Liver (tissue), 9 donors: Measurements from ENCODE around the gene PRPH2. TPM values are rescaled to one million over a fixed set of nuclear protein-coding genes. Genes with fewer than 3 reads are reported as not detected.

Experiments used
- DNase-seq: peaks from one replicate; pipeline ENCODE4 v3.0.0-alpha.2; 2017; ENCODE audit warnings: low spot score
- H3K27ac ChIP-seq, 2 donors: one replicate each; pipeline ENCODE4 v1.7.0; 2013; ENCODE audit warnings: inconsistent platforms in 2 of 2, low read length in 2 of 2, control low read depth in 1 of 2, low read depth in 1 of 2, mild to moderate bottlenecking in 1 of 2
- H3K27me3 ChIP-seq, 4 donors: one replicate each; pipeline versions ENCODE4 v1.6.1 to v1.7.0; 2013; ENCODE audit warnings: low read length in 3 of 4, inconsistent platforms in 1 of 4, mild to moderate bottlenecking in 1 of 4, moderate library complexity in 1 of 4; ENCODE audit not compliant: control insufficient read depth in 4 of 4, insufficient read depth in 4 of 4
- H3K36me3 ChIP-seq, 4 donors: one replicate each; pipeline versions ENCODE4 v1.6.1 to v1.7.0; 2013; ENCODE audit warnings: low read length in 3 of 4, mild to moderate bottlenecking in 3 of 4, low read depth in 1 of 4, moderate library complexity in 1 of 4; ENCODE audit not compliant: control insufficient read depth in 4 of 4, insufficient read depth in 3 of 4
- H3K4me1 ChIP-seq, 4 donors: one replicate each; pipeline versions ENCODE4 v1.6.1 to v1.7.0; 2013; ENCODE audit warnings: low read length in 3 of 4, mild to moderate bottlenecking in 3 of 4, moderate library complexity in 1 of 4; ENCODE audit not compliant: control insufficient read depth in 4 of 4, insufficient read depth in 4 of 4
- H3K4me3 ChIP-seq, 3 donors: one replicate each; pipeline versions ENCODE4 v1.6.1 to v1.7.0; 2013; ENCODE audit warnings: low read length in 3 of 3, control low read depth in 1 of 3, low read depth in 1 of 3, mild to moderate bottlenecking in 1 of 3
- H3K9ac ChIP-seq, 2 donors: one replicate each; pipeline ENCODE4 v1.7.0; 2013; ENCODE audit warnings: low read length in 2 of 2, mild to moderate bottlenecking in 2 of 2, moderate library complexity in 2 of 2, control low read depth in 1 of 2, low read depth in 1 of 2
- H3K9me3 ChIP-seq, 4 donors: one replicate each; pipeline versions ENCODE4 v1.6.1 to v1.7.0; 2013; ENCODE audit warnings: low read length in 3 of 4; ENCODE audit not compliant: control insufficient read depth in 4 of 4
- ATF3 ChIP-seq: IDR thresholded peaks from 2 replicates; pipeline ENCODE4 v1.6.1; 2016; ENCODE audit warnings: antibody characterized with exemption
- CTCF ChIP-seq: fragments of 150-350 bp; IDR thresholded peaks from 2 replicates; pipeline ENCODE4 v1.5.1; 2017; ENCODE audit warnings: improper control_type of control experiment, low read depth, low read length; ENCODE audit not compliant: missing input control
- EGR1 ChIP-seq, 2 donors: IDR thresholded peaks; 2 replicates each; pipeline ENCODE4 v1.6.1; 2016 to 2018; ENCODE audit warnings: antibody characterized with exemption in 2 of 2, low read depth in 2 of 2
- FOXA1 ChIP-seq: IDR thresholded peaks from 2 replicates; pipeline ENCODE4 v1.6.1; 2016; ENCODE audit warnings: antibody characterized with exemption
- GABPA ChIP-seq, 2 donors: IDR thresholded peaks in 1 of 2; conservative IDR thresholded peaks in 1 of 2; 2 replicates each; pipeline ENCODE4 v1.6.1; 2016; ENCODE audit warnings: antibody characterized with exemption in 2 of 2, mild to moderate bottlenecking in 1 of 2, moderate library complexity in 1 of 2
- HNF4A ChIP-seq, 2 donors: conservative IDR thresholded peaks; 2 replicates each; pipeline ENCODE4 v1.6.1; 2016; ENCODE audit warnings: antibody characterized with exemption in 2 of 2, mild to moderate bottlenecking in 2 of 2
- HNF4G ChIP-seq: IDR thresholded peaks from 2 replicates; pipeline ENCODE4 v1.6.1; 2016; ENCODE audit warnings: antibody characterized with exemption
- JUND ChIP-seq, 2 donors: IDR thresholded peaks; 2 replicates each; pipeline ENCODE4 v1.6.1; 2016; ENCODE audit warnings: antibody characterized with exemption in 2 of 2
- MAX ChIP-seq: IDR thresholded peaks from 2 replicates; pipeline ENCODE4 v1.6.1; 2016; ENCODE audit warnings: antibody characterized with exemption
- NR2F2 ChIP-seq: IDR thresholded peaks from 2 replicates; pipeline ENCODE4 v1.6.1; 2016; ENCODE audit warnings: antibody characterized with exemption
- RAD21 ChIP-seq, 2 donors: IDR thresholded peaks; 2 replicates each; pipeline ENCODE4 v1.6.1; 2016; ENCODE audit warnings: antibody characterized with exemption in 2 of 2, mild to moderate bottlenecking in 2 of 2
- REST ChIP-seq: IDR thresholded peaks from 2 replicates; pipeline ENCODE4 v1.6.1; 2016; ENCODE audit warnings: antibody characterized with exemption, mild to moderate bottlenecking
- RXRA ChIP-seq, 2 donors: IDR thresholded peaks; 2 replicates each; pipeline ENCODE4 v1.6.1; 2017 to 2018; ENCODE audit warnings: antibody characterized with exemption in 2 of 2, mild to moderate bottlenecking in 1 of 2
- SP1 ChIP-seq: IDR thresholded peaks from 2 replicates; pipeline ENCODE4 v1.6.1; 2018; ENCODE audit warnings: antibody characterized with exemption, mild to moderate bottlenecking
- TAF1 ChIP-seq: conservative IDR thresholded peaks from 2 replicates; pipeline ENCODE4 v1.6.1; 2016; ENCODE audit warnings: antibody characterized with exemption, mild to moderate bottlenecking
- YY1 ChIP-seq: IDR thresholded peaks from 2 replicates; pipeline ENCODE4 v1.6.1; 2016; ENCODE audit warnings: antibody characterized with exemption, mild to moderate bottlenecking
- ZBTB33 ChIP-seq: IDR thresholded peaks from 2 replicates; pipeline ENCODE4 v1.6.1; 2016; ENCODE audit warnings: antibody characterized with exemption
- WGBS: extraction: QIAGEN DNeasy Blood & Tissue Kit; methylation state at CpG from one replicate; pipeline ENCODE4 v1.1.7; 2013; 5-methylcytosine and 5-hydroxymethylcytosine counted together
- polyA plus RNA-seq, 2 donors: library from polyadenylated mRNA; stranded (reverse) in 1 of 2; unstranded in 1 of 2; fragments of 200-250 nt in 1 of 2; fragments of >200 nt in 1 of 2; fragmentation: Nextera tagmentation in 1 of 2; extraction: Ambion mirVana in 1 of 2; gene quantifications; one replicate each; pipeline versions ENCODE4 v1.2.1 to v1.2.3, GENCODE V29; 2013 to 2015
- total RNA-seq, 2 donors: library from RNA; depleted of rRNA; stranded (reverse); fragments of >200 nt; gene quantifications; one replicate each; pipeline ENCODE4 v1.2.3, GENCODE V29; 2014
- donor health status: healthy.
- donor health status: healthy.
- donor health status: healthy.
- donor health status: healthy.
- donor health status: healthy.

The PRPH2 gene
- total and polyA plus RNA-seq, 4 donors: 0.06 to 0.33 (median 0.13) TPM

GRCh38 chr6:42745083-42745639 is 22.8 kb upstream of the PRPH2 start:
- DNase-seq: peak; percentile 48
- H3K4me1 ChIP-seq: peaks cover 7 to 27% (median 13%) of the 10 kb centered on the region in 4 donors

GRCh38 chr6:42744351-42744893 is 22.0 kb upstream of the PRPH2 start:
- Histone ChIP-seq H3K9ac (no peak overlapping the region), H3K27me3 (no peaks in the 10 kb centered on the region), H3K4me1 (peaks cover 7 to 27% (median 13%) of the 10 kb centered on the region in 4 donors), H3K27ac (no peak overlapping the region), H3K36me3 (no peaks in the 10 kb centered on the region), H3K4me3 (peak overlapping the region; percentile 77 to 93 (median 90)), H3K9me3 (no peaks in the 10 kb centered on the region)
- no peak for TF ChIP-seq ATF3
- no peak for TF ChIP-seq TAF1
- no peak for TF ChIP-seq GABPA (IDR thresholded peaks at IDR 0.05 in 1 of 2, conservative IDR thresholded peaks at IDR 0.05 in 1 of 2)
- no peak for TF ChIP-seq HNF4G
- TF ChIP-seq REST: no peak
- DNase-seq: no peak
- WGBS: 56% methylated on average over 21 of the region's 21 CpGs

More at GRCh38 chr6:42745083-42745639, 22.8 kb upstream of the PRPH2 start:
- Histone ChIP-seq H3K9me3 (no peaks in the 10 kb centered on the region), H3K27ac (peak overlapping the region; percentile 64 to 74), H3K27me3 (no peaks in the 10 kb centered on the region), H3K36me3 (no peaks in the 10 kb centered on the region), H3K9ac (peak overlapping the region; percentile 44 to 93), H3K4me3 (peak overlapping the region; percentile 77 to 93 (median 90))
- TF ChIP-seq HNF4A (conservative IDR thresholded peaks at IDR 0.05) (no peak), TAF1 (no peak), RXRA (IDR thresholded peaks at IDR 0.05) (no peak), ZBTB33 (no peak), RAD21 (IDR thresholded peaks at IDR 0.05) (no peak), CTCF (no peak), ATF3 (no peak), MAX (no peak), YY1 (no peak), HNF4G (no peak), EGR1 (IDR thresholded peaks at IDR 0.05; ENCODE audit: low read depth in 2 of 2) (no peak), SP1 (no peak), GABPA (IDR thresholded peaks at IDR 0.05 in 1 of 2, conservative IDR thresholded peaks at IDR 0.05 in 1 of 2) (no peak), NR2F2 (no peak), JUND (IDR thresholded peaks at IDR 0.05) (no peak), FOXA1 (no peak)
- WGBS: 1% methylated on average over 29 of the region's 29 CpGs
